Subcutaneous abdominal adipose tissue (tissue), 5 donors: ENCODE measurements around the gene XKR7.

ENCODE experiments used
- H3K27ac ChIP-seq: one replicate; pipeline ENCODE4 v1.7.0; 2013; ENCODE audit warnings: low read depth, mild to moderate bottlenecking, inconsistent platforms, low read length, moderate library complexity
- H3K27me3 ChIP-seq, 5 donors: one replicate each; pipeline ENCODE4 v1.7.0; 2013; ENCODE audit warnings: low read length in 5 of 5, inconsistent platforms in 1 of 5; ENCODE audit not compliant: control insufficient read depth in 5 of 5, insufficient read depth in 4 of 5
- H3K36me3 ChIP-seq, 5 donors: one replicate each; pipeline ENCODE4 v1.7.0; 2013; ENCODE audit warnings: low read length in 5 of 5; ENCODE audit not compliant: control insufficient read depth in 5 of 5, insufficient read depth in 5 of 5
- H3K4me1 ChIP-seq, 5 donors: one replicate each; pipeline ENCODE4 v1.7.0; 2013; ENCODE audit warnings: low read length in 5 of 5, mild to moderate bottlenecking in 3 of 5, moderate library complexity in 1 of 5; ENCODE audit not compliant: control insufficient read depth in 5 of 5, insufficient read depth in 5 of 5
- H3K4me3 ChIP-seq, 5 donors: one replicate each; pipeline ENCODE4 v1.7.0; 2013; ENCODE audit warnings: low read length in 5 of 5, low read depth in 1 of 5
- H3K9ac ChIP-seq, 5 donors: one replicate each; pipeline ENCODE4 v1.7.0; 2013; ENCODE audit warnings: low read length in 5 of 5, mild to moderate bottlenecking in 4 of 5, moderate library complexity in 3 of 5
- H3K9me3 ChIP-seq, 5 donors: one replicate each; pipeline ENCODE4 v1.7.0; 2013; ENCODE audit warnings: low read length in 5 of 5; ENCODE audit not compliant: control insufficient read depth in 5 of 5
- donor health status: healthy.
- donor health status: healthy.
- donor health status: healthy.
- donor health status: healthy.
- donor health status: healthy.

XKR7 gene

DNA sequence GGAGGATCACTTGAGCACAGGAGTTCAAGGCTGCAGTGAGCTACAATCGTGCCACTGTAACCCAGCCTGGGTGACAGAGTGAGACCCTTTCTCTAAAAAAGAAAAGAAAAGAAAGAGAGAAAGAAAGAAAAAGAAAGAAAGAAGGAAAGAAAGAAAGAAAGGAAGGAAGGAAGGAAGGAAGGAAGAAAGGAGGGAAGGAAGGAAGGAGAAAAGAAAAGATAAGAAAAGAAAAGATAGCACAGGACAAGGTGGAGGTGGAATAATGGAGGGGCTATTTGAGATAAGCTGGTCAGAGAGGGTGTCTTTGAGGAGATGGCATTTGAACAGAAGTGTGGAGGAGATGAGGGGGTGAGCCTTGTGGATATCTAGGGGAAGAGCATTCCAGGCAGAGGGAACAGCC, 13.5 kb upstream of the XKR7 start:
- H3K9ac ChIP-seq = no peak overlapping the region
- H3K27me3 ChIP-seq = peaks cover 0 to 9% (median 2%) of the 10 kb centered on the region in 5 donors
- H3K27ac ChIP-seq = no peak overlapping the region
- no peaks in the 10 kb centered on the region for H3K9me3 ChIP-seq
- peaks cover 5 to 17% (median 13%) of the 10 kb centered on the region in 5 donors for H3K4me1 ChIP-seq
- no peak overlapping the region for H3K4me3 ChIP-seq
- peaks cover 0 to 8% (median 0%) of the 10 kb centered on the region in 5 donors for H3K36me3 ChIP-seq

- H3K4me1 ChIP-seq = no peaks in the 10 kb centered on the region
Observed at GRCh38 chr20:31956556-31957526, 11.1 kb upstream of the XKR7 start.

DNA sequence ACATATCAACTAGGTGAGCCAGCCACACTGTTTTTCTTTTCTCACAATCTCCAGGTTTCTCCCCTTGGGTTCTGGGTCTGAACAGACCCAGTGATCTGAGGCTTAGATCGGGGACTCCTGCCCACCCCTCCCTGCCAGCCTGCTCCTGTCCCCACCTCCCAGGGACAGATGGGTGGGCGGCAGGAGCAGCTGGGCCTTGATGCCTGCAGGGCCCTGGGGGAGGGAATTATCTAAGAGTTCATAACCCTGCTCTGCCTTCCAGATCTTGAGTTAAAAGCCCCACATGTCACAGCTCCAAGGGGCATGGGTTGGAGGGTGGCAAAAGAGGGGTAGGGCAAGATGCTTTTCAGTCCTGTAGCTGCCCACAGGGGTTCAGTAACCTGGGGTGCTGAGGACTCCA, 5.2 kb upstream of the XKR7 start:
- Histone ChIP-seq H3K4me3 (no peak overlapping the region), H3K4me1 (no peaks in the 10 kb centered on the region), H3K9ac (no peak overlapping the region), H3K36me3 (no peaks in the 10 kb centered on the region), H3K27me3 (peaks cover 12 to 26% (median 22%) of the 10 kb centered on the region in 5 donors), H3K9me3 (no peaks in the 10 kb centered on the region), H3K27ac (no peak overlapping the region)

More at GRCh38 chr20:31956556-31957526, 11.1 kb upstream of the XKR7 start:
- no peak overlapping the region for H3K27ac ChIP-seq
- H3K4me3 ChIP-seq = no peak overlapping the region
- H3K27me3 ChIP-seq = peaks cover 0 to 12% (median 2%) of the 10 kb centered on the region in 5 donors
- no peaks in the 10 kb centered on the region for H3K9me3 ChIP-seq
- H3K9ac ChIP-seq = no peak overlapping the region
- no peaks in the 10 kb centered on the region for H3K36me3 ChIP-seq

GRCh38 chr20:31963889-31964288, 4.1 kb upstream of the XKR7 start:
- Histone ChIP-seq H3K27me3 (peaks cover 12 to 28% (median 22%) of the 10 kb centered on the region in 5 donors), H3K9ac (no peak overlapping the region)

DNA sequence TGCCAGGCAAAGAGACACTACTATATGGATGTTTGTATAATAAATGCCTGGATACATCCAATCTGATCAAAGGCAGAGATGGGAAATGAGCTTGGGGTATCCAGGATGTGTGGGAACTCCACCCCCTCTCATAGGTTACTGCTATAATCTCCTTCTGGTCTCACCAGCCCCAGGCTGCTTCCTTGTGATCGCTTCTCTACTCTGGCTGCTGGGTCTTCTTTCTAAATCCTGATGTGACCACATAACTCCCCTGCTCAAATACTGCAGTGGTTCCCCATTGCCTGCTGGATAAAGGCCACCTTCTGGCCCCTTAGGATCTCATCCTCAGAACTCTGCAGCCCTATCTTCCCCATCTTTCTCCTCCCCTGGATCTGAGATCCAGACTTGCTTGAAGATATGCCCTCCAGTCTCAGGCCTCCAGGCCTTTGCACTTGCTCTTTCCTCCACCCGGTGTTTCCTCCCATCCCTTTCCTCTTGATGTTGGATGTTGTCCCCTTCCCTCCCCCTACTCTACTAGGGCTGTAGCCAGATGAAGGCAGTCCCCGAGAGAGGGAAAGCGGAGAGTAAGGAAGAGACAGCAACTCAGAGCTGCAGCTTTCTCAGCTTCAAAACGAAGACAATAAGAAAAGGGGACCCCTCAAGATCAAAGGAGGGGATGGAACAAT, 828 bp upstream of the XKR7 start:
- Histone ChIP-seq H3K4me3 (no peak overlapping the region), H3K36me3 (no peaks in the 10 kb centered on the region), H3K27me3 (peaks cover 9 to 30% (median 22%) of the 10 kb centered on the region in 5 donors), H3K9ac (no peak overlapping the region), H3K9me3 (no peaks in the 10 kb centered on the region), H3K27ac (no peak overlapping the region), H3K4me1 (peaks cover 0 to 8% (median 0%) of the 10 kb centered on the region in 5 donors)

More at GRCh38 chr20:31963889-31964288, 4.1 kb upstream of the XKR7 start:
- no peaks in the 10 kb centered on the region for H3K9me3 ChIP-seq
- no peak overlapping the region for H3K4me3 ChIP-seq
- no peak overlapping the region for H3K27ac ChIP-seq
- H3K36me3 ChIP-seq = no peaks in the 10 kb centered on the region
- H3K4me1 ChIP-seq = peaks cover 0 to 8% (median 0%) of the 10 kb centered on the region in 5 donors

GRCh38 chr20:31968291-31969126, 558 bp downstream of the XKR7 start:
- no peaks in the 10 kb centered on the region for H3K36me3 ChIP-seq
- no peak overlapping the region for H3K9ac ChIP-seq
- peaks cover 0 to 8% (median 0%) of the 10 kb centered on the region in 5 donors for H3K4me1 ChIP-seq
- no peaks in the 10 kb centered on the region for H3K9me3 ChIP-seq
- peak overlapping the region in 1 of 5 donors; percentile 37 for H3K4me3 ChIP-seq
- H3K27me3 ChIP-seq = peaks cover 9 to 30% (median 16%) of the 10 kb centered on the region in 5 donors
- no peak overlapping the region for H3K27ac ChIP-seq

DNA sequence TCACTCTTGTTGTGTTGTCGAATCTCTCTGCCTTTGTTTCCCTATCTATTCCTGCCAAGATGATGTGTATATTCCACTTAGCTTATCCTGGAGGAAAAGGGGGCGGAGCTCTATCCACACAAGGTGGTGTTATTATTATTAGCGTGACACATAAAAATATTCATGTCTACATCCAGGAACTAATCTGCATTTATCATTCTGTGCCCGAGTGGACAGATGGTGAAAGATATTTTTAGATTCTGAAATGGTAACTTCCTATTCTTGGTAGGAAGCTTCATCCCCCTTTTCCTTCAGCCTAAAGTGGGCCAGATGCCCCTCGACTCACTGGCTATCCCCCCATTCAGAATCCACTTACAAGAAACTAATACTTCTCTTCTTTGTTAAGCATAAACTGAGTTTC, 2.0 kb downstream of the XKR7 start:
- Histone ChIP-seq H3K27me3 (peaks cover 12 to 36% (median 19%) of the 10 kb centered on the region in 5 donors), H3K4me1 (peaks cover 0 to 8% (median 0%) of the 10 kb centered on the region in 5 donors), H3K9ac (no peak overlapping the region), H3K27ac (no peak overlapping the region), H3K4me3 (no peak overlapping the region), H3K36me3 (no peaks in the 10 kb centered on the region), H3K9me3 (no peaks in the 10 kb centered on the region)

- Histone ChIP-seq H3K36me3 (no peaks in the 10 kb centered on the region), H3K27ac (no peak overlapping the region), H3K27me3 (peaks cover 3 to 20% (median 10%) of the 10 kb centered on the region in 5 donors), H3K9me3 (no peaks in the 10 kb centered on the region), H3K9ac (no peak overlapping the region), H3K4me1 (peaks cover 0 to 8% (median 0%) of the 10 kb centered on the region in 5 donors), H3K4me3 (no peak overlapping the region)
Observed at GRCh38 chr20:31972471-31973021, 4.6 kb downstream of the XKR7 start.

GRCh38 chr20:31974296-31974695, 6.3 kb downstream of the XKR7 start:
- Histone ChIP-seq H3K4me1 (no peaks in the 10 kb centered on the region), H3K9ac (no peak overlapping the region), H3K4me3 (no peak overlapping the region), H3K36me3 (no peaks in the 10 kb centered on the region), H3K27me3 (peaks cover 3 to 15% (median 9%) of the 10 kb centered on the region in 5 donors), H3K27ac (no peak overlapping the region), H3K9me3 (no peaks in the 10 kb centered on the region)
